ENCODE measurements around the gene CYFIP1. TPM values are rescaled to one million over a fixed set of nuclear protein-coding genes. Genes with fewer than 3 reads are reported as not detected.

Gene CYFIP1
- total and polyA plus RNA-seq, 9 of the 15 experiments (the other 6 are each of a cell fraction or from before 2014, with no cell fraction given): 3.8 to 59.8 (median 28.3) TPM

DNA sequence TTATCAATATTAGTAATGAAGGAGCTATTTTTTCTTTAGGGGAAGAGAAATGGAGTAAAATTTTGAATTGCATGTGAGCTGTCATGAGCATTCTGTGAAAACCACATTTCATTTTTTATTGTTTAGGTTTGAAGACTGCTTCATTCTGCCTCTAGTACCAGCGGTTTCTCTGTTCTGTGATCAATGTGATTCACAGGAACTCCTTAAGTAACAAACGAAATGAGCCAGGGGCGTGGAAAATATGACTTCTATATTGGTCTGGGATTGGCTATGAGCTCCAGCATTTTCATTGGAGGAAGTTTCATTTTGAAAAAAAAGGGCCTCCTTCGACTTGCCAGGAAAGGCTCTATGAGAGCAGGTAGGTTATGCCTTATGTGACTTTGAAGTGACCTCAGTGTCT lies 128.7 kb downstream of the CYFIP1 start:
- H3K36me3 ChIP-seq (ENCODE audit: control insufficient read depth, insufficient read depth, low read length): peaks cover 83% of the 10 kb centered on the region
- ATAC-seq (no peak), DNase-seq (ENCODE audit: extremely low read depth in 1 of 4, low spot score in 3 of 4) (no peak), FAIRE-seq (no peak)
- in situ Hi-C loops (cut with MboI): no loop called here
- no peak overlapping the region for H3K4me2 ChIP-seq (ENCODE audit: insufficient read depth, low read length)
- H3K4me3 ChIP-seq: no peak overlapping the region
- no TSS peak for BruUV-seq (replicated peaks)
- no peak overlapping the region for H3K9ac ChIP-seq (ENCODE audit: insufficient read depth in 1 of 2, low read depth in 2 of 2, low read length in 2 of 2)
- no peak overlapping the region for H3K27ac ChIP-seq (ENCODE audit: extremely low read depth, low read depth, low read length)
- H4K20me1 ChIP-seq (replicated peaks; ENCODE audit: control insufficient read depth, insufficient read depth, low read length): peaks cover 5% of the 10 kb centered on the region; the same call in 1 of the 2 replicates
- peaks cover 50% of the 10 kb centered on the region for H3K79me2 ChIP-seq (ENCODE audit: control insufficient read depth, insufficient read depth, low read length)
- 87% methylated on average over 4 of the region's 4 CpGs for WGBS (ENCODE audit: insufficient coverage, low coverage, missing lambda C conversion rate)
- no peaks in the 10 kb centered on the region for H3K4me1 ChIP-seq (replicated peaks in 1 of 2; ENCODE audit: control insufficient read depth in 2 of 2, insufficient read depth in 2 of 2, low read length in 2 of 2)
- no peaks in the 10 kb centered on the region for H3K9me1 ChIP-seq (ENCODE audit: control insufficient read depth, insufficient read depth, low read length)
- ChIA-PET CTCF (ENCODE audit: low intra/inter-chr PET ratio) (no interaction called here), POLR2A (interaction anchor here (1.2 kb wide), 1 partner anchor 11 kb away, joined by 7 read pairs; no protein-coding TSS in a partner anchor)
- H3K27me3 ChIP-seq (ENCODE audit: control insufficient read depth in 2 of 2, insufficient read depth in 2 of 2, low read length in 2 of 2): no peaks in the 10 kb centered on the region
- no peak overlapping the region for H2AFZ ChIP-seq (ENCODE audit: low read depth, low read length)
- H3K9me3 ChIP-seq (replicated peaks; ENCODE audit: control insufficient read depth, insufficient read depth, low read depth, low read length): no peaks in the 10 kb centered on the region
- intact Hi-C loops (cut with micrococcal nuclease): no loop called here
- TF ChIP-seq FOXJ2 (tag; IDR thresholded peaks at IDR 0.05) (no peak), PHB (CRISPR knock-in tag; IDR thresholded peaks at IDR 0.05) (no peak), ZNF586 (CRISPR knock-in tag; conservative IDR thresholded peaks at IDR 0.05) (no peak), ZNF175 (CRISPR knock-in tag; IDR thresholded peaks at IDR 0.05; ENCODE audit: low read depth) (no peak), RBM39 (optimal IDR thresholded peaks at IDR 0.05; ENCODE audit: low read depth, low read length) (no peak), NEUROD1 (IDR thresholded peaks at IDR 0.05; ENCODE audit: borderline replicate concordance, low read depth, low read length, partially characterized antibody) (no peak)
- TF ChIP-seq, protein P1, sequence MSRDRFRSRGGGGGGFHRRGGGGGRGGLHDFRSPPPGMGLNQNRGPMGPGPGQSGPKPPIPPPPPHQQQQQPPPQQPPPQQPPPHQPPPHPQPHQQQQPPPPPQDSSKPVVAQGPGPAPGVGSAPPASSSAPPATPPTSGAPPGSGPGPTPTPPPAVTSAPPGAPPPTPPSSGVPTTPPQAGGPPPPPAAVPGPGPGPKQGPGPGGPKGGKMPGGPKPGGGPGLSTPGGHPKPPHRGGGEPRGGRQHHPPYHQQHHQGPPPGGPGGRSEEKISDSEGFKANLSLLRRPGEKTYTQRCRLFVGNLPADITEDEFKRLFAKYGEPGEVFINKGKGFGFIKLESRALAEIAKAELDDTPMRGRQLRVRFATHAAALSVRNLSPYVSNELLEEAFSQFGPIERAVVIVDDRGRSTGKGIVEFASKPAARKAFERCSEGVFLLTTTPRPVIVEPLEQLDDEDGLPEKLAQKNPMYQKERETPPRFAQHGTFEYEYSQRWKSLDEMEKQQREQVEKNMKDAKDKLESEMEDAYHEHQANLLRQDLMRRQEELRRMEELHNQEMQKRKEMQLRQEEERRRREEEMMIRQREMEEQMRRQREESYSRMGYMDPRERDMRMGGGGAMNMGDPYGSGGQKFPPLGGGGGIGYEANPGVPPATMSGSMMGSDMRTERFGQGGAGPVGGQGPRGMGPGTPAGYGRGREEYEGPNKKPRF (IDR thresholded peaks at IDR 0.05; ENCODE audit: low read depth, low read length): no peak
- TF ChIP-seq, protein P2, sequence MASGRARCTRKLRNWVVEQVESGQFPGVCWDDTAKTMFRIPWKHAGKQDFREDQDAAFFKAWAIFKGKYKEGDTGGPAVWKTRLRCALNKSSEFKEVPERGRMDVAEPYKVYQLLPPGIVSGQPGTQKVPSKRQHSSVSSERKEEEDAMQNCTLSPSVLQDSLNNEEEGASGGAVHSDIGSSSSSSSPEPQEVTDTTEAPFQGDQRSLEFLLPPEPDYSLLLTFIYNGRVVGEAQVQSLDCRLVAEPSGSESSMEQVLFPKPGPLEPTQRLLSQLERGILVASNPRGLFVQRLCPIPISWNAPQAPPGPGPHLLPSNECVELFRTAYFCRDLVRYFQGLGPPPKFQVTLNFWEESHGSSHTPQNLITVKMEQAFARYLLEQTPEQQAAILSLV (tag; IDR thresholded peaks at IDR 0.05): no peak
- TF ChIP-seq, protein P3, sequence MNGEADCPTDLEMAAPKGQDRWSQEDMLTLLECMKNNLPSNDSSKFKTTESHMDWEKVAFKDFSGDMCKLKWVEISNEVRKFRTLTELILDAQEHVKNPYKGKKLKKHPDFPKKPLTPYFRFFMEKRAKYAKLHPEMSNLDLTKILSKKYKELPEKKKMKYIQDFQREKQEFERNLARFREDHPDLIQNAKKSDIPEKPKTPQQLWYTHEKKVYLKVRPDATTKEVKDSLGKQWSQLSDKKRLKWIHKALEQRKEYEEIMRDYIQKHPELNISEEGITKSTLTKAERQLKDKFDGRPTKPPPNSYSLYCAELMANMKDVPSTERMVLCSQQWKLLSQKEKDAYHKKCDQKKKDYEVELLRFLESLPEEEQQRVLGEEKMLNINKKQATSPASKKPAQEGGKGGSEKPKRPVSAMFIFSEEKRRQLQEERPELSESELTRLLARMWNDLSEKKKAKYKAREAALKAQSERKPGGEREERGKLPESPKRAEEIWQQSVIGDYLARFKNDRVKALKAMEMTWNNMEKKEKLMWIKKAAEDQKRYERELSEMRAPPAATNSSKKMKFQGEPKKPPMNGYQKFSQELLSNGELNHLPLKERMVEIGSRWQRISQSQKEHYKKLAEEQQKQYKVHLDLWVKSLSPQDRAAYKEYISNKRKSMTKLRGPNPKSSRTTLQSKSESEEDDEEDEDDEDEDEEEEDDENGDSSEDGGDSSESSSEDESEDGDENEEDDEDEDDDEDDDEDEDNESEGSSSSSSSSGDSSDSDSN (IDR thresholded peaks at IDR 0.05; ENCODE audit: borderline replicate concordance in 1 of 2, low read depth in 2 of 2, low read length in 2 of 2): no peak
- TF ChIP-seq, protein P4, sequence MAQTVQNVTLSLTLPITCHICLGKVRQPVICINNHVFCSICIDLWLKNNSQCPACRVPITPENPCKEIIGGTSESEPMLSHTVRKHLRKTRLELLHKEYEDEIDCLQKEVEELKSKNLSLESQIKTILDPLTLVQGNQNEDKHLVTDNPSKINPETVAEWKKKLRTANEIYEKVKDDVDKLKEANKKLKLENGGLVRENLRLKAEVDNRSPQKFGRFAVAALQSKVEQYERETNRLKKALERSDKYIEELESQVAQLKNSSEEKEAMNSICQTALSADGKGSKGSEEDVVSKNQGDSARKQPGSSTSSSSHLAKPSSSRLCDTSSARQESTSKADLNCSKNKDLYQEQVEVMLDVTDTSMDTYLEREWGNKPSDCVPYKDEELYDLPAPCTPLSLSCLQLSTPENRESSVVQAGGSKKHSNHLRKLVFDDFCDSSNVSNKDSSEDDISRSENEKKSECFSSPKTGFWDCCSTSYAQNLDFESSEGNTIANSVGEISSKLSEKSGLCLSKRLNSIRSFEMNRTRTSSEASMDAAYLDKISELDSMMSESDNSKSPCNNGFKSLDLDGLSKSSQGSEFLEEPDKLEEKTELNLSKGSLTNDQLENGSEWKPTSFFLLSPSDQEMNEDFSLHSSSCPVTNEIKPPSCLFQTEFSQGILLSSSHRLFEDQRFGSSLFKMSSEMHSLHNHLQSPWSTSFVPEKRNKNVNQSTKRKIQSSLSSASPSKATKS (CRISPR knock-in tag; IDR thresholded peaks at IDR 0.05): no peak
- TF ChIP-seq, protein P5, sequence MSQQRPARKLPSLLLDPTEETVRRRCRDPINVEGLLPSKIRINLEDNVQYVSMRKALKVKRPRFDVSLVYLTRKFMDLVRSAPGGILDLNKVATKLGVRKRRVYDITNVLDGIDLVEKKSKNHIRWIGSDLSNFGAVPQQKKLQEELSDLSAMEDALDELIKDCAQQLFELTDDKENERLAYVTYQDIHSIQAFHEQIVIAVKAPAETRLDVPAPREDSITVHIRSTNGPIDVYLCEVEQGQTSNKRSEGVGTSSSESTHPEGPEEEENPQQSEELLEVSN (IDR thresholded peaks at IDR 0.05; ENCODE audit: borderline replicate concordance in 1 of 2, extremely low read depth in 1 of 2, insufficient read depth in 1 of 2, insufficient read length in 1 of 2, low read depth in 1 of 2, low read length in 1 of 2, poor library complexity in 1 of 2, severe bottlenecking in 1 of 2): no peak

Measured in K562 (cell line).